Measurements from ENCODE around the gene ITFG2. TPM values are rescaled to one million over a fixed set of nuclear protein-coding genes. Genes with fewer than 3 reads are reported as not detected.
"Not testable (repeated sequence)": the region's sequence is repeated elsewhere in the genome, so short reads cannot be mapped to it uniquely, and the experiment has no call there.

ITFG2 gene
- total RNA-seq, 1 experiment from 2014 or later, result 31.9 TPM

- Histone ChIP-seq H3K79me2 (ENCODE audit: low read length) (no peaks in the 10 kb centered on the region), H3K4me2 (ENCODE audit: low read depth, low read length, poor library complexity, severe bottlenecking) (no peak overlapping the region), H3K4me3 (ENCODE audit: low read length) (no peak overlapping the region), H2AFZ (ENCODE audit: low read length) (no peak overlapping the region), H4K20me1 (ENCODE audit: insufficient read depth, low read depth, low read length) (no peaks in the 10 kb centered on the region), H3K27ac (ENCODE audit: low read length) (no peak overlapping the region), H3K9ac (ENCODE audit: low read length) (no peak overlapping the region), H3K27me3 (ENCODE audit: low read length) (no peaks in the 10 kb centered on the region), H3K4me1 (ENCODE audit: low read length) (peaks cover 22% of the 10 kb centered on the region), H3K9me2 (replicated peaks; ENCODE audit: insufficient read depth, low read length) (no peaks in the 10 kb centered on the region), H3K9me3 (ENCODE audit: low read length) (no peaks in the 10 kb centered on the region), H3K36me3 (ENCODE audit: insufficient read depth, low read length) (peaks cover 14% of the 10 kb centered on the region; the same call in 1 of the 2 replicates)
- DNase-seq, result peak; percentile 48
These were observed 43.6 kb downstream of the ITFG2 start for GRCh38 chr12:2856051-2856450.

GRCh38 chr12:2857021-2857431 is 44.6 kb downstream of the ITFG2 start, which contains the start of gene TEX52:
Gene TEX52, minus strand, starts transcription at chr12:2857039. Its CDS starts 13 bp downstream, at chr12:2857026.
- no peaks in the 10 kb centered on the region for H3K27me3 ChIP-seq (ENCODE audit: low read length)
- H3K9ac ChIP-seq (ENCODE audit: low read length), result peak within 1 kb of the TSS; percentile 32; the same call in 1 of the 2 replicates
- no peaks in the 10 kb centered on the region for H3K9me2 ChIP-seq (replicated peaks; ENCODE audit: insufficient read depth, low read length)
- no peaks in the 10 kb centered on the region for H3K79me2 ChIP-seq (ENCODE audit: low read length)
- no peaks in the 10 kb centered on the region for H4K20me1 ChIP-seq (ENCODE audit: insufficient read depth, low read depth, low read length)
- H3K27ac ChIP-seq (ENCODE audit: low read length), result peak within 1 kb of the TSS; percentile 49
- no peak within 1 kb of the TSS for H3K4me2 ChIP-seq (ENCODE audit: low read depth, low read length, poor library complexity, severe bottlenecking)
- H3K36me3 ChIP-seq (ENCODE audit: insufficient read depth, low read length), result peaks cover 14% of the 10 kb centered on the region; the same call in 1 of the 2 replicates
- no peak within 1 kb of the TSS for H3K4me3 ChIP-seq (ENCODE audit: low read length)
- H3K9me3 ChIP-seq (ENCODE audit: low read length), result no peaks in the 10 kb centered on the region
- peak; percentile 70 for DNase-seq
- H3K4me1 ChIP-seq (ENCODE audit: low read length), result peaks cover 22% of the 10 kb centered on the region
- H2AFZ ChIP-seq (ENCODE audit: low read length), result no peak within 1 kb of the TSS

GRCh38 chr12:2857576-2857975 is 45.1 kb downstream of the ITFG2 start:
- no peaks in the 10 kb centered on the region for H3K9me2 ChIP-seq (replicated peaks; ENCODE audit: insufficient read depth, low read length)
- no peaks in the 10 kb centered on the region for H3K79me2 ChIP-seq (ENCODE audit: low read length)
- H3K27me3 ChIP-seq (ENCODE audit: low read length), result no peaks in the 10 kb centered on the region
- H3K36me3 ChIP-seq (ENCODE audit: insufficient read depth, low read length), result peaks cover 14% of the 10 kb centered on the region; the same call in 1 of the 2 replicates
- H3K9me3 ChIP-seq (ENCODE audit: low read length), result no peaks in the 10 kb centered on the region
- H3K4me3 ChIP-seq (ENCODE audit: low read length), result no peak overlapping the region
- H3K27ac ChIP-seq (ENCODE audit: low read length), result peak overlapping the region; percentile 49
- H2AFZ ChIP-seq (ENCODE audit: low read length), result no peak overlapping the region
- DNase-seq, result peak; percentile 39
- no peak overlapping the region for H3K9ac ChIP-seq (ENCODE audit: low read length)
- no peak overlapping the region for H3K4me2 ChIP-seq (ENCODE audit: low read depth, low read length, poor library complexity, severe bottlenecking)
- no peaks in the 10 kb centered on the region for H4K20me1 ChIP-seq (ENCODE audit: insufficient read depth, low read depth, low read length)
- peaks cover 22% of the 10 kb centered on the region for H3K4me1 ChIP-seq (ENCODE audit: low read length)

- Histone ChIP-seq H3K4me3 (ENCODE audit: low read length) (no peak overlapping the region), H3K9me3 (ENCODE audit: low read length) (no peaks in the 10 kb centered on the region), H2AFZ (ENCODE audit: low read length) (no peak overlapping the region), H4K20me1 (ENCODE audit: insufficient read depth, low read depth, low read length) (no peaks in the 10 kb centered on the region), H3K9me2 (replicated peaks; ENCODE audit: insufficient read depth, low read length) (no peaks in the 10 kb centered on the region), H3K27me3 (ENCODE audit: low read length) (no peaks in the 10 kb centered on the region), H3K9ac (ENCODE audit: low read length) (no peak overlapping the region), H3K36me3 (ENCODE audit: insufficient read depth, low read length) (peaks cover 19% of the 10 kb centered on the region), H3K79me2 (ENCODE audit: low read length) (no peaks in the 10 kb centered on the region), H3K4me2 (ENCODE audit: low read depth, low read length, poor library complexity, severe bottlenecking) (no peak overlapping the region), H3K27ac (ENCODE audit: low read length) (no peak overlapping the region), H3K4me1 (ENCODE audit: low read length) (peaks cover 22% of the 10 kb centered on the region)
- DNase-seq, result peak; percentile 44
These were observed 45.9 kb downstream of the ITFG2 start for GRCh38 chr12:2858334-2858733.

GRCh38 chr12:2858944-2859421 is 46.5 kb downstream of the ITFG2 start:
- peaks cover 20% of the 10 kb centered on the region for H3K36me3 ChIP-seq (ENCODE audit: insufficient read depth, low read length)
- DNase-seq, result peak; percentile 38
- H2AFZ ChIP-seq (ENCODE audit: low read length), result no peak overlapping the region
- no peak overlapping the region for H3K9ac ChIP-seq (ENCODE audit: low read length)
- H3K9me3 ChIP-seq (ENCODE audit: low read length), result no peaks in the 10 kb centered on the region
- no peaks in the 10 kb centered on the region for H3K9me2 ChIP-seq (replicated peaks; ENCODE audit: insufficient read depth, low read length)
- H3K27me3 ChIP-seq (ENCODE audit: low read length), result no peaks in the 10 kb centered on the region
- H3K79me2 ChIP-seq (ENCODE audit: low read length), result no peaks in the 10 kb centered on the region
- H3K27ac ChIP-seq (ENCODE audit: low read length), result no peak overlapping the region
- peaks cover 22% of the 10 kb centered on the region for H3K4me1 ChIP-seq (ENCODE audit: low read length)
- H3K4me2 ChIP-seq (ENCODE audit: low read depth, low read length, poor library complexity, severe bottlenecking), result no peak overlapping the region
- no peak overlapping the region for H3K4me3 ChIP-seq (ENCODE audit: low read length)
- no peaks in the 10 kb centered on the region for H4K20me1 ChIP-seq (ENCODE audit: insufficient read depth, low read depth, low read length)

- Histone ChIP-seq H3K9ac (ENCODE audit: low read length) (no peak overlapping the region), H3K4me2 (ENCODE audit: low read depth, low read length, poor library complexity, severe bottlenecking) (no peak overlapping the region), H4K20me1 (ENCODE audit: insufficient read depth, low read depth, low read length) (no peaks in the 10 kb centered on the region), H3K36me3 (ENCODE audit: insufficient read depth, low read length) (peaks cover 27% of the 10 kb centered on the region), H2AFZ (ENCODE audit: low read length) (no peak overlapping the region), H3K4me3 (ENCODE audit: low read length) (no peak overlapping the region), H3K9me2 (replicated peaks; ENCODE audit: insufficient read depth, low read length) (no peaks in the 10 kb centered on the region), H3K4me1 (ENCODE audit: low read length) (peaks cover 22% of the 10 kb centered on the region), H3K9me3 (ENCODE audit: low read length) (no peaks in the 10 kb centered on the region), H3K79me2 (ENCODE audit: low read length) (no peaks in the 10 kb centered on the region), H3K27ac (ENCODE audit: low read length) (no peak overlapping the region), H3K27me3 (ENCODE audit: low read length) (no peaks in the 10 kb centered on the region)
- no peak for DNase-seq
These were observed 47.7 kb downstream of the ITFG2 start for GRCh38 chr12:2860170-2860569.

- Histone ChIP-seq H3K4me3 (ENCODE audit: low read length) (no peak overlapping the region), H3K4me1 (ENCODE audit: low read length) (peaks cover 6% of the 10 kb centered on the region; the same call in 1 of the 2 replicates), H3K27me3 (ENCODE audit: low read length) (no peaks in the 10 kb centered on the region), H2AFZ (ENCODE audit: low read length) (no peak overlapping the region), H3K9me3 (ENCODE audit: low read length) (no peaks in the 10 kb centered on the region), H3K4me2 (ENCODE audit: low read depth, low read length, poor library complexity, severe bottlenecking) (no peak overlapping the region), H3K36me3 (ENCODE audit: insufficient read depth, low read length) (peaks cover 32% of the 10 kb centered on the region), H3K27ac (ENCODE audit: low read length) (no peak overlapping the region), H3K9me2 (replicated peaks; ENCODE audit: insufficient read depth, low read length) (no peaks in the 10 kb centered on the region), H4K20me1 (ENCODE audit: insufficient read depth, low read depth, low read length) (no peaks in the 10 kb centered on the region), H3K79me2 (ENCODE audit: low read length) (no peaks in the 10 kb centered on the region), H3K9ac (ENCODE audit: low read length) (no peak overlapping the region)
- DNase-seq, result peak; percentile 29
These were observed 50.4 kb downstream of the ITFG2 start for GRCh38 chr12:2862876-2863275.

- DNase-seq; H3K27me3 ChIP-seq (ENCODE audit: low read length); H3K4me3 ChIP-seq (ENCODE audit: low read length); H3K4me2 ChIP-seq (ENCODE audit: low read depth, low read length, poor library complexity, severe bottlenecking); H3K9me3 ChIP-seq (ENCODE audit: low read length); H3K4me1 ChIP-seq (ENCODE audit: low read length); H3K79me2 ChIP-seq (ENCODE audit: low read length); H3K27ac ChIP-seq (ENCODE audit: low read length); H3K9ac ChIP-seq (ENCODE audit: low read length); H2AFZ ChIP-seq (ENCODE audit: low read length); H3K9me2 ChIP-seq (replicated peaks; ENCODE audit: insufficient read depth, low read length); H4K20me1 ChIP-seq (ENCODE audit: insufficient read depth, low read depth, low read length): not testable (repeated sequence)
- peaks cover 34% of the 10 kb centered on the region for H3K36me3 ChIP-seq (ENCODE audit: insufficient read depth, low read length)
These were observed 50.9 kb downstream of the ITFG2 start for GRCh38 chr12:2863402-2863801.
